ENCODE data around the gene BACH1.

Gene BACH1

GRCh38 chr21:29389136-29389535 lies 90.4 kb downstream of the BACH1 start:
- in situ Hi-C loops (cut with HindIII; ENCODE audit: low sequenced_read_pairs), result no loop called here
- no peak for DNase-seq (ENCODE audit: low read depth)
- H3K4me3 ChIP-seq (ENCODE audit: low read depth, low read length), result no peak overlapping the region
- TF ChIP-seq, protein P1, sequence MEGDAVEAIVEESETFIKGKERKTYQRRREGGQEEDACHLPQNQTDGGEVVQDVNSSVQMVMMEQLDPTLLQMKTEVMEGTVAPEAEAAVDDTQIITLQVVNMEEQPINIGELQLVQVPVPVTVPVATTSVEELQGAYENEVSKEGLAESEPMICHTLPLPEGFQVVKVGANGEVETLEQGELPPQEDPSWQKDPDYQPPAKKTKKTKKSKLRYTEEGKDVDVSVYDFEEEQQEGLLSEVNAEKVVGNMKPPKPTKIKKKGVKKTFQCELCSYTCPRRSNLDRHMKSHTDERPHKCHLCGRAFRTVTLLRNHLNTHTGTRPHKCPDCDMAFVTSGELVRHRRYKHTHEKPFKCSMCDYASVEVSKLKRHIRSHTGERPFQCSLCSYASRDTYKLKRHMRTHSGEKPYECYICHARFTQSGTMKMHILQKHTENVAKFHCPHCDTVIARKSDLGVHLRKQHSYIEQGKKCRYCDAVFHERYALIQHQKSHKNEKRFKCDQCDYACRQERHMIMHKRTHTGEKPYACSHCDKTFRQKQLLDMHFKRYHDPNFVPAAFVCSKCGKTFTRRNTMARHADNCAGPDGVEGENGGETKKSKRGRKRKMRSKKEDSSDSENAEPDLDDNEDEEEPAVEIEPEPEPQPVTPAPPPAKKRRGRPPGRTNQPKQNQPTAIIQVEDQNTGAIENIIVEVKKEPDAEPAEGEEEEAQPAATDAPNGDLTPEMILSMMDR (IDR thresholded peaks at IDR 0.05; ENCODE audit: low read depth, low read length, missing control alignments), result no peak

- TF ChIP-seq, protein P1 (IDR thresholded peaks at IDR 0.05; ENCODE audit: low read depth, low read length, missing control alignments), result no peak
- in situ Hi-C loops (cut with HindIII; ENCODE audit: low sequenced_read_pairs), result no loop called here
- no peak for DNase-seq (ENCODE audit: low read depth)
- H3K4me3 ChIP-seq (ENCODE audit: low read depth, low read length), result no peak overlapping the region
These were observed 92.1 kb downstream of the BACH1 start for GRCh38 chr21:29390778-29391177.

DNA sequence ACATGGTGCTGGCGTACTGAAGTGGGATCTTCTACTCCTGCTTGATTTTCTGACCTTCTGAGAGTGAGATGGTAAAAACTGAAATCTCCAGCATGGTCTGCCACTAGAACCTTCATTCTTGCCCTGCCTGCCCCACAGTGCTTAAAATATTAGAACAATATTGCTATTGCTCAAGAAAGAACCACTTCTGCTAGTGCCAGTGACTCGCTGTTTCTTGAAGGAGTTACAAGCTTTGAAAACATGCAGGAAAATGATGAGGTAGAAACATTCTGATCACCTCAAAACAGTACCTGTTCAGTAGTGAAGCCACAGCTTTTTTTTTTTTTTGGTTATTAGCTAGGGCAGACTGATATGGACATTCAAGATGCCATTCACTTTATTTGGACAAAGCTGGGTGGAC lies 95.3 kb downstream of the BACH1 start:
- DNase-seq (ENCODE audit: low read depth), result no peak
- TF ChIP-seq, protein P1 (IDR thresholded peaks at IDR 0.05; ENCODE audit: low read depth, low read length, missing control alignments), result no peak
- in situ Hi-C loops (cut with HindIII; ENCODE audit: low sequenced_read_pairs), result no loop called here
- no peak overlapping the region for H3K4me3 ChIP-seq (ENCODE audit: low read depth, low read length)
